Prostate gland (tissue), 2 donors: ENCODE data around the gene FAM89B. TPM values are rescaled to one million over a fixed set of nuclear protein-coding genes. Genes with fewer than 3 reads are reported as not detected.

ENCODE experiments used
- DNase-seq: peaks from one replicate; pipeline ENCODE4 v3.0.0-alpha.2; 2019; ENCODE audit warnings: low spot score
- H3K27ac ChIP-seq, 2 donors: fragments of 200-600 bp; sonication (generic); 2 replicates each; pipeline ENCODE4 v1.5.1; 2017 to 2019
- H3K27me3 ChIP-seq: fragments of 200-600 bp; sonication (generic); replicated peaks from 2 replicates; pipeline ENCODE4 v1.5.1; 2019; ENCODE audit not compliant: insufficient read depth
- H3K36me3 ChIP-seq, 2 donors: fragments of 200-600 bp; sonication (generic); 1 replicate in 1 of 2; 2 replicates in 1 of 2; pipeline versions ENCODE4 v1.5.1 to v1.8.1; 2017 to 2019
- H3K4me1 ChIP-seq: fragments of 200-600 bp; sonication (generic); replicated peaks from 2 replicates; pipeline ENCODE4 v1.5.1; 2019
- H3K4me3 ChIP-seq, 2 donors: fragments of 200-600 bp; sonication (generic); 2 replicates each; pipeline ENCODE4 v1.5.1; 2017 to 2019
- H3K9me3 ChIP-seq: fragments of 200-600 bp; sonication (generic); 2 replicates; pipeline ENCODE4 v1.5.1; 2017
- POLR2A ChIP-seq: fragments of 450-650 bp; IDR thresholded peaks from one replicate; pipeline ENCODE4 v1.6.1; 2016; ENCODE audit warnings: antibody characterized with exemption, mild to moderate bottlenecking
- POLR2AphosphoS5 ChIP-seq: sonication (generic); formaldehyde crosslinking; IDR thresholded peaks from one replicate; pipeline ENCODE4 v1.6.1; 2017; ENCODE audit warnings: antibody characterized with exemption
- WGBS: methylation state at CpG from one replicate; pipeline ENCODE4 v1.1.5; 2018; 5-methylcytosine and 5-hydroxymethylcytosine counted together
- intact Hi-C: fragments of 100-400 bp; cut with DNase I; formaldehyde crosslinking; loops from one replicate; pipeline ENCODE4 v1.14.2; 2022
- small RNA-seq, 2 donors: library from RNA; depleted of rRNA; stranded (forward); fragments of <200 nt; gene quantifications; one replicate each; pipeline ENCODE3, GENCODE V24; 2016
- total RNA-seq, 2 donors: library from RNA; depleted of rRNA; stranded (reverse); fragments of >200 nt; gene quantifications; one replicate each; pipeline ENCODE4 v1.1.0, GENCODE V29; 2016
- TF ChIP-seq, protein P1 (sequence below), 4 experiments: fragments of 200-600 bp in 2 of 4; fragments of 450-650 bp in 2 of 4; sonication (generic) in 2 of 4; IDR thresholded peaks; 1 replicate in 3 of 4; 2 replicates in 1 of 4; pipeline ENCODE4 v1.5.1; 2016 to 2019; ENCODE audit warnings: antibody characterized with exemption in 4 of 4, mild to moderate bottlenecking in 2 of 4, moderate library complexity in 2 of 4

The FAM89B gene
- total RNA-seq, 2 donors from 2014 or later, result 68.6 to 92.6 TPM

DNA sequence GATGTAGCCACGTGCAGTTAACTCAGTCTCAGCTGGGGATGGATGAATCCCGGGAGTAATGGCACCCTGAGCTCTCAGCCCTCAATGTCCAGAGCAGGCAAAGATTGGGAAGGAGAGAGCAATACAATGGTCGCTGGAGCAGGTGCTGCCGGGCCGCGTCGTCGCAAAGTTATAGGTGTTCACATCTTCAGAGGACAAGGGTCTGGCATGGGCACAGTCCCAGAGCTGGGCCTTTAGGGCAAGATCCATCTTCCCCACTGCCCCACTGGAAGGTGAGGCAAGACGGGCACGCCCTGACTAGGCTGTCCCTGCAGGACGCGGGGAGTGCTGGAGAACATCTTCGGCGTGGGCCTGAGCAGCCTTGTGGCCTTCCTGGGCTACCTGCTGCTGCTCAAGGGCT, 50.8 kb downstream of the FAM89B start:
- Histone ChIP-seq H3K4me1 (no peaks in the 10 kb centered on the region), H3K27ac (no peak overlapping the region), H3K36me3 (peaks cover 18 to 33% of the 10 kb centered on the region in 2 donors), H3K9me3 (no peaks in the 10 kb centered on the region), H3K27me3 (no peaks in the 10 kb centered on the region), H3K4me3 (no peak overlapping the region)
- TF ChIP-seq, protein P1, sequence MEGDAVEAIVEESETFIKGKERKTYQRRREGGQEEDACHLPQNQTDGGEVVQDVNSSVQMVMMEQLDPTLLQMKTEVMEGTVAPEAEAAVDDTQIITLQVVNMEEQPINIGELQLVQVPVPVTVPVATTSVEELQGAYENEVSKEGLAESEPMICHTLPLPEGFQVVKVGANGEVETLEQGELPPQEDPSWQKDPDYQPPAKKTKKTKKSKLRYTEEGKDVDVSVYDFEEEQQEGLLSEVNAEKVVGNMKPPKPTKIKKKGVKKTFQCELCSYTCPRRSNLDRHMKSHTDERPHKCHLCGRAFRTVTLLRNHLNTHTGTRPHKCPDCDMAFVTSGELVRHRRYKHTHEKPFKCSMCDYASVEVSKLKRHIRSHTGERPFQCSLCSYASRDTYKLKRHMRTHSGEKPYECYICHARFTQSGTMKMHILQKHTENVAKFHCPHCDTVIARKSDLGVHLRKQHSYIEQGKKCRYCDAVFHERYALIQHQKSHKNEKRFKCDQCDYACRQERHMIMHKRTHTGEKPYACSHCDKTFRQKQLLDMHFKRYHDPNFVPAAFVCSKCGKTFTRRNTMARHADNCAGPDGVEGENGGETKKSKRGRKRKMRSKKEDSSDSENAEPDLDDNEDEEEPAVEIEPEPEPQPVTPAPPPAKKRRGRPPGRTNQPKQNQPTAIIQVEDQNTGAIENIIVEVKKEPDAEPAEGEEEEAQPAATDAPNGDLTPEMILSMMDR (IDR thresholded peaks at IDR 0.05), result no peak
- TF ChIP-seq POLR2AphosphoS5 (no peak), POLR2A (no peak)
- intact Hi-C loops, result loop anchor here (10.0 kb wide), 1 partner anchor 152 kb away; no protein-coding TSS in a partner anchor
- no peak for DNase-seq
- 90% methylated on average over 14 of the region's 14 CpGs for WGBS

Small RNAs within 50 kb of the gene (small RNA-seq; reads per million reads assigned to genes)
- 0 reads per million in 2 donors for gene AP001362.1

Other genes with a start within 250 kb of the FAM89B start
- gene DPF2, start 238.7 kb upstream of the FAM89B start, total RNA-seq, result 10 to 100 TPM; 39.3 to 74.1 TPM
- 1 to 10 TPM in 1 of 2 donors, under 1 TPM in 1; 0.27 to 4.7 TPM for gene TIGD3, start 217.8 kb upstream of the FAM89B start, total RNA-seq
- gene SLC25A45, start 189.9 kb upstream of the FAM89B start, total RNA-seq, result 10 to 100 TPM; 11.7 to 13.3 TPM
- gene FRMD8, start 185.9 kb upstream of the FAM89B start, total RNA-seq, result 100 to 1,000 TPM in 1 of 2 donors, 10 to 100 TPM in 1; 36.1 to 106 TPM
- gene NEAT1, start 149.7 kb upstream of the FAM89B start, total RNA-seq, result 1,000 to 10,000 TPM in 1 of 2 donors, 100 to 1,000 TPM in 1; 110 to 1,326 TPM
- gene MALAT1, start 73.5 kb upstream of the FAM89B start, total RNA-seq, result 1,000 to 10,000 TPM; 5,964 to 9,097 TPM
- gene SCYL1, start 47.5 kb upstream of the FAM89B start, total RNA-seq, result 100 to 1,000 TPM; 125 to 177 TPM
- 100 to 1,000 TPM; 220 to 234 TPM for gene LTBP3, start 14.2 kb upstream of the FAM89B start, total RNA-seq
- gene ZNRD2, start 2.1 kb upstream of the FAM89B start, total RNA-seq, result 10 to 100 TPM; 72.8 to 98.1 TPM
- 10 to 100 TPM; 68.2 to 98.7 TPM for gene EHBP1L1, start 3.5 kb downstream of the FAM89B start, total RNA-seq
- gene KCNK7, start 23.3 kb downstream of the FAM89B start, total RNA-seq, result under 1 TPM in 1 of 2 donors, not detected in 1; 0.74 TPM
- 10 to 100 TPM; 42.7 to 67.9 TPM for gene MAP3K11, start 41.7 kb downstream of the FAM89B start, total RNA-seq
- gene PCNX3, start 43.2 kb downstream of the FAM89B start, total RNA-seq, result 10 to 100 TPM; 32.0 to 67.9 TPM
- gene SIPA1, start 65.6 kb downstream of the FAM89B start, total RNA-seq, result 10 to 100 TPM; 38.2 to 45.2 TPM
- 10 to 100 TPM; 51.8 to 98.4 TPM for gene RELA, start 90.4 kb downstream of the FAM89B start, total RNA-seq
- gene KAT5, start 139.7 kb downstream of the FAM89B start, total RNA-seq, result 100 to 1,000 TPM in 1 of 2 donors, 10 to 100 TPM in 1; 74.8 to 107 TPM
- 100 to 1,000 TPM in 1 of 2 donors, 10 to 100 TPM in 1; 78.0 to 166 TPM for gene RNASEH2C, start 148.3 kb downstream of the FAM89B start, total RNA-seq
- 10 to 100 TPM; 15.4 to 18.8 TPM for gene AP5B1, start 208.4 kb downstream of the FAM89B start, total RNA-seq
- 1 to 10 TPM; 2.7 to 8.5 TPM for gene OVOL1, start 214.5 kb downstream of the FAM89B start, total RNA-seq